ENCODE data around the gene RAB27A. TPM values are rescaled to one million over a fixed set of nuclear protein-coding genes. Genes with fewer than 3 reads are reported as not detected.

The RAB27A gene
- total and polyA plus RNA-seq, 7 donors: 13.0 to 194 (median 27.7) TPM

- Histone ChIP-seq H3K4me3 (no peak overlapping the region), H3K4me1 (peaks cover 0 to 8% (median 0%) of the 10 kb centered on the region in 4 donors), H3K27me3 (no peaks in the 10 kb centered on the region), H3K9me3 (no peaks in the 10 kb centered on the region), H3K27ac (no peak overlapping the region), H3K36me3 (peaks cover 0 to 10% (median 3%) of the 10 kb centered on the region in 4 donors)
- TF ChIP-seq POLR2A (IDR thresholded peaks at IDR 0.05): no peak
- TF ChIP-seq EP300 (IDR thresholded peaks at IDR 0.05): no peak
- TF ChIP-seq, protein P1, sequence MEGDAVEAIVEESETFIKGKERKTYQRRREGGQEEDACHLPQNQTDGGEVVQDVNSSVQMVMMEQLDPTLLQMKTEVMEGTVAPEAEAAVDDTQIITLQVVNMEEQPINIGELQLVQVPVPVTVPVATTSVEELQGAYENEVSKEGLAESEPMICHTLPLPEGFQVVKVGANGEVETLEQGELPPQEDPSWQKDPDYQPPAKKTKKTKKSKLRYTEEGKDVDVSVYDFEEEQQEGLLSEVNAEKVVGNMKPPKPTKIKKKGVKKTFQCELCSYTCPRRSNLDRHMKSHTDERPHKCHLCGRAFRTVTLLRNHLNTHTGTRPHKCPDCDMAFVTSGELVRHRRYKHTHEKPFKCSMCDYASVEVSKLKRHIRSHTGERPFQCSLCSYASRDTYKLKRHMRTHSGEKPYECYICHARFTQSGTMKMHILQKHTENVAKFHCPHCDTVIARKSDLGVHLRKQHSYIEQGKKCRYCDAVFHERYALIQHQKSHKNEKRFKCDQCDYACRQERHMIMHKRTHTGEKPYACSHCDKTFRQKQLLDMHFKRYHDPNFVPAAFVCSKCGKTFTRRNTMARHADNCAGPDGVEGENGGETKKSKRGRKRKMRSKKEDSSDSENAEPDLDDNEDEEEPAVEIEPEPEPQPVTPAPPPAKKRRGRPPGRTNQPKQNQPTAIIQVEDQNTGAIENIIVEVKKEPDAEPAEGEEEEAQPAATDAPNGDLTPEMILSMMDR (IDR thresholded peaks at IDR 0.05): no peak
- no peak for TF ChIP-seq POLR2AphosphoS5 (IDR thresholded peaks at IDR 0.05)
- 6 to 56% methylated on average over 1 of the region's 1 CpG for WGBS, 2 donors
- no peak for DNase-seq
- intact Hi-C loops (cut with DNase I): no loop called here
Observed at GRCh38 chr15:55248895-55249294, 40.7 kb downstream of the RAB27A start.

DNA sequence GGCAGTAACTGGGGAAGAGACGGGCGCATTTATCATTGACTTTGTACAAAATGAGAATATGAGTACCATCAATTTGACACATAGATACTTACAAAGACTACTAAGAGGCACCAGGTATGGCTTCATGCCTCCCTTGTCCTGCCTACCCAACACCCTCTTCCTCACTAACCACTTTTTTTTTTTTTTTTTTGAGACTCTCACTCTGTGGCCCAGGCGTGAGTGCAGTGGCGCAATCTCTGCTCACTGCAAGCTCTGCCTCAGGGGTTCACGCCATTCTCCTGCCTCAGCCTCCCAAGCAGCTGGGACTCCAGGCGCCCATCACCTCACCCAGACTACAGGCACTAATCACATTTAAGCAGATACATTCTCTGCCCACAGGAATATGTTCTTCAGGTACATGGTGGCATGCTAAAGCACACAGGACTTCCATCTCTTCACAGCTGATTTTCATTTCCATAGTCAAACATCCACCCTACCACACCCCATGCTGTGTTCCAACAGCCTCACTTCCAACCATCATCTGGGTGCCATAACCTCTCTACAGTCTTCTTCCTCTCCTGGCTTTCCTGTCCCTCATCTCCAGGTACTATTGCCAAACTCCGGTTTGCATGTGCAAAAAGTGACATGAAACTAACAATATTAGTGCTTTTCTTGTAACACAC is 41.7 kb downstream of the RAB27A start:
- intact Hi-C loops (cut with DNase I): no loop called here
- DNase-seq: no peak
- Histone ChIP-seq H3K36me3 (peaks cover 0 to 10% (median 3%) of the 10 kb centered on the region in 4 donors), H3K27me3 (no peaks in the 10 kb centered on the region), H3K4me1 (peaks cover 0 to 8% (median 0%) of the 10 kb centered on the region in 4 donors), H3K9me3 (no peaks in the 10 kb centered on the region), H3K4me3 (no peak overlapping the region), H3K27ac (no peak overlapping the region)
- TF ChIP-seq, protein P1 (IDR thresholded peaks at IDR 0.05): no peak
- no peak for TF ChIP-seq EP300 (IDR thresholded peaks at IDR 0.05)
- no peak for TF ChIP-seq POLR2AphosphoS5 (IDR thresholded peaks at IDR 0.05)
- TF ChIP-seq POLR2A (IDR thresholded peaks at IDR 0.05): no peak
- 90 to 91% methylated on average over 7 of the region's 7 CpGs for WGBS, 2 donors

DNA sequence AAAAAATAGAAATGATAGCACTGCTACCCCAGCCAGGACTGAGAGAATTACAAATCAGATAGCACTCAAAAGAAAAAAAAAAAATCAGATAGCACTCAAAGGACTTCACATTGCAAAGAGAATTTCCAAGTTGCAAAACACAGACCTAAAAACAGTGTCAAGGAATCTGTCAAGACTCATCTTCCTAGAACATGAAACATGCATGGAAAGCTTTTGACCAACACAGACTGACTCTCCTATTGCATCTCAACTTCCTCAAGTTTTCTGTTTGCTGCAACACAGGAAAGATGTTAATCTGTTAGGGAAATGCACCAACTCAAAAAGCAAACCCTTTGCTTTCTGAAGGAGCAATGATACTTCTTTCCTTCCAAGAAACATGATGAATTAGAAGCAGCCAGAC is 42.3 kb downstream of the RAB27A start:
- Histone ChIP-seq H3K27me3 (no peaks in the 10 kb centered on the region), H3K27ac (no peak overlapping the region), H3K9me3 (no peaks in the 10 kb centered on the region), H3K4me1 (peaks cover 0 to 8% (median 0%) of the 10 kb centered on the region in 4 donors), H3K36me3 (peaks cover 0 to 10% (median 3%) of the 10 kb centered on the region in 4 donors), H3K4me3 (no peak overlapping the region)
- TF ChIP-seq POLR2A (IDR thresholded peaks at IDR 0.05) (no peak), EP300 (IDR thresholded peaks at IDR 0.05) (no peak), POLR2AphosphoS5 (IDR thresholded peaks at IDR 0.05) (no peak)
- TF ChIP-seq, protein P1 (IDR thresholded peaks at IDR 0.05): no peak
- no peak for DNase-seq
- intact Hi-C loops (cut with DNase I): no loop called here

GRCh38 chr15:55246567-55246966 is 43.0 kb downstream of the RAB27A start:
- TF ChIP-seq, protein P1 (IDR thresholded peaks at IDR 0.05): no peak
- TF ChIP-seq POLR2A (IDR thresholded peaks at IDR 0.05) (no peak), EP300 (IDR thresholded peaks at IDR 0.05) (no peak), POLR2AphosphoS5 (IDR thresholded peaks at IDR 0.05) (no peak)
- no peak overlapping the region for H3K4me3 ChIP-seq
- peaks cover 0 to 8% (median 0%) of the 10 kb centered on the region in 4 donors for H3K4me1 ChIP-seq
- H3K27me3 ChIP-seq: no peaks in the 10 kb centered on the region
- WGBS, 2 donors: 63 to 91% methylated on average over 3 of the region's 3 CpGs
- intact Hi-C loops (cut with DNase I): no loop called here
- no peak for DNase-seq
- no peak overlapping the region for H3K27ac ChIP-seq
- H3K9me3 ChIP-seq: no peaks in the 10 kb centered on the region
- H3K36me3 ChIP-seq: peaks cover 0 to 10% (median 3%) of the 10 kb centered on the region in 4 donors

DNA sequence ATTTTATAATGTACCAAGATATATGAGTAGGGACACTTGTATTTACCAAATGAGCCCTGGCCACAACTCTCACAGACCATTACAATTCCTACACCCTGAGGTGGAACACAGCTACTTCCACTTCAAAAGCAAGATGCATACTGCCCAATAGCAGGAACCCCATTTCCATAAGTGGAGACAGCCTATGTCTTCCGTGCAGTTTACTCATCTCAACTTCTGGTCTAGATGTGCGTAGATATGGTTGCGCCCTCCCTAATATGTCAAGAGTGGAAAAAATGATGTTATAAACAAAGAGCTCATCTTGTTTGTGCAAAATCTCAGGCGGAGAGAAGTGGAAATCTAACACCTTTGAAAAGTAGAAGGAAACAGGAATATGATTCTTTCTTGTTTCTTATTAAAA is 44.6 kb downstream of the RAB27A start:
- intact Hi-C loops (cut with DNase I): no loop called here
- DNase-seq: no peak
- WGBS, 2 donors: 82 to 93% methylated on average over 4 of the region's 4 CpGs
- no peak overlapping the region for H3K4me3 ChIP-seq
- H3K9me3 ChIP-seq: no peaks in the 10 kb centered on the region
- no peaks in the 10 kb centered on the region for H3K4me1 ChIP-seq
- peaks cover 0 to 9% (median 3%) of the 10 kb centered on the region in 4 donors for H3K36me3 ChIP-seq
- TF ChIP-seq POLR2AphosphoS5 (IDR thresholded peaks at IDR 0.05) (no peak), EP300 (IDR thresholded peaks at IDR 0.05) (no peak)
- TF ChIP-seq, protein P1 (IDR thresholded peaks at IDR 0.05): no peak
- no peak overlapping the region for H3K27ac ChIP-seq
- no peaks in the 10 kb centered on the region for H3K27me3 ChIP-seq
